ENCODE measurements around the gene ANKRD44. TPM values are rescaled to one million over a fixed set of nuclear protein-coding genes. Genes with fewer than 3 reads are reported as not detected.

Gene ANKRD44
- polyA plus RNA-seq, 1 experiment = 14.7 TPM

DNA sequence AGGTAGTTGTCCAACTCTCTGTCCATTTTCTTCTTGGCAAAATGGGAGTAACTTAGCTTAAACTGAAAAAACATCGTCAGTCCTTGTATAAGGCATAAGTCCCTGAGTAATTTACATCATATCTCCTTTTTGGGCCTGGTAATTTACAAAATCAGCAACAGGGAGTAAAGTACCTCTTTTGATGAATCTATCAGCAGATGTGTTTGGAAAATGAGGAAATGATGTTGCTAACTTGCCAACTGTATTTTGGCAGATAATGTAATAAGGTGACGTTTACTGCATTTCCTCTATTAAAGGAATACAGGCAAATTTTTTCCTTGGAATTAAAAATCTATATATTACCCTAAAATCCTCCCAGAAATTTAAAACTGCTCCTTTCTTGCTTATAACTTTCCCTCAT is 29.2 kb downstream of the ANKRD44 start:
- Histone ChIP-seq H3K4me3 (ENCODE audit: low read depth, low read length) (no peak overlapping the region), H3K9me3 (ENCODE audit: control insufficient read depth, insufficient read depth, low read length) (no peaks in the 10 kb centered on the region), H3K27ac (ENCODE audit: low read depth, low read length) (no peak overlapping the region), H3K27me3 (ENCODE audit: control insufficient read depth, insufficient read depth, low read length) (no peaks in the 10 kb centered on the region)
- no peak for DNase-seq (ENCODE audit: low read depth, low spot score)
- POLR2A ChIA-PET = no interaction called here
- TF ChIP-seq, protein P1, sequence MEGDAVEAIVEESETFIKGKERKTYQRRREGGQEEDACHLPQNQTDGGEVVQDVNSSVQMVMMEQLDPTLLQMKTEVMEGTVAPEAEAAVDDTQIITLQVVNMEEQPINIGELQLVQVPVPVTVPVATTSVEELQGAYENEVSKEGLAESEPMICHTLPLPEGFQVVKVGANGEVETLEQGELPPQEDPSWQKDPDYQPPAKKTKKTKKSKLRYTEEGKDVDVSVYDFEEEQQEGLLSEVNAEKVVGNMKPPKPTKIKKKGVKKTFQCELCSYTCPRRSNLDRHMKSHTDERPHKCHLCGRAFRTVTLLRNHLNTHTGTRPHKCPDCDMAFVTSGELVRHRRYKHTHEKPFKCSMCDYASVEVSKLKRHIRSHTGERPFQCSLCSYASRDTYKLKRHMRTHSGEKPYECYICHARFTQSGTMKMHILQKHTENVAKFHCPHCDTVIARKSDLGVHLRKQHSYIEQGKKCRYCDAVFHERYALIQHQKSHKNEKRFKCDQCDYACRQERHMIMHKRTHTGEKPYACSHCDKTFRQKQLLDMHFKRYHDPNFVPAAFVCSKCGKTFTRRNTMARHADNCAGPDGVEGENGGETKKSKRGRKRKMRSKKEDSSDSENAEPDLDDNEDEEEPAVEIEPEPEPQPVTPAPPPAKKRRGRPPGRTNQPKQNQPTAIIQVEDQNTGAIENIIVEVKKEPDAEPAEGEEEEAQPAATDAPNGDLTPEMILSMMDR (IDR thresholded peaks at IDR 0.05; ENCODE audit: low read depth, low read length) = no peak
- CTCF ChIA-PET = no interaction called here

DNA sequence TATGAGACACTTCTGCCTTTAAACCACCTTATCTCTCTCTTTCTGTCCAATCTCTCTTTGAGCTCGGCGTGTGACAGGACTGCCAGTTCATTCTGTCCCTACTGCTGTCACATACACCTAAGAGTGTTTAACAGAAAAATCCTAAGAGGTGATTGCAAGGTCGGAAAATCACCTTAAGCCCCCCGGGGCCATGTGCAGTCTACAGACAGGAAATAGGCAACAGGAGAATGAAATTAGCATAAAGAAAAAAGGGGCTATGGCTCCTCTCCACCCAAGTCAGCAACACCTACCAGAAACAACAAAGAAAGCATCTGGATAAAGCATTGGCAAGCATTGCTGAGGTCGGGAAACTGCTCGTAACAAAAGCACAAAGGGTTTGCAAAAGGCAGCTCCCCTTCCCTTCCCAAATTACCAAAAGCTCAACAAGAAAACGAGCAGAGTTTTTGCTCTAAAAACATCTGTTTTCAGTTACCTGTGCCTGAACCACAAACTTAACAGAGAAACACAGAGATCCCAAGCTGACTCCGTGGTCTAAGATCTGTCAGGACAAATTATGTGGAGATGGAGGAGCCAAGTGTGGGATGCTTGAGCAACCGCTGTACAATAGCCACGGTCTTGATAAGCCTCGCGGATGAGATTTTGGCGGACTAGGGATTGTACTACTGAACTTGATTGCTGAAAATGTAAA is 30.4 kb downstream of the ANKRD44 start:
- Histone ChIP-seq H3K9me3 (ENCODE audit: control insufficient read depth, insufficient read depth, low read length) (no peaks in the 10 kb centered on the region), H3K27ac (ENCODE audit: low read depth, low read length) (no peak overlapping the region), H3K27me3 (ENCODE audit: control insufficient read depth, insufficient read depth, low read length) (no peaks in the 10 kb centered on the region), H3K4me3 (ENCODE audit: low read depth, low read length) (no peak overlapping the region)
- no peak for DNase-seq (ENCODE audit: low read depth, low spot score)
- CTCF ChIA-PET = interaction anchor here (0.6 kb wide), 2 partner anchors 27 to 147 kb away, joined by 4 to 7 read pairs; no protein-coding TSS in a partner anchor
- POLR2A ChIA-PET = no interaction called here
- TF ChIP-seq, protein P1 (IDR thresholded peaks at IDR 0.05; ENCODE audit: low read depth, low read length) = no peak

DNA sequence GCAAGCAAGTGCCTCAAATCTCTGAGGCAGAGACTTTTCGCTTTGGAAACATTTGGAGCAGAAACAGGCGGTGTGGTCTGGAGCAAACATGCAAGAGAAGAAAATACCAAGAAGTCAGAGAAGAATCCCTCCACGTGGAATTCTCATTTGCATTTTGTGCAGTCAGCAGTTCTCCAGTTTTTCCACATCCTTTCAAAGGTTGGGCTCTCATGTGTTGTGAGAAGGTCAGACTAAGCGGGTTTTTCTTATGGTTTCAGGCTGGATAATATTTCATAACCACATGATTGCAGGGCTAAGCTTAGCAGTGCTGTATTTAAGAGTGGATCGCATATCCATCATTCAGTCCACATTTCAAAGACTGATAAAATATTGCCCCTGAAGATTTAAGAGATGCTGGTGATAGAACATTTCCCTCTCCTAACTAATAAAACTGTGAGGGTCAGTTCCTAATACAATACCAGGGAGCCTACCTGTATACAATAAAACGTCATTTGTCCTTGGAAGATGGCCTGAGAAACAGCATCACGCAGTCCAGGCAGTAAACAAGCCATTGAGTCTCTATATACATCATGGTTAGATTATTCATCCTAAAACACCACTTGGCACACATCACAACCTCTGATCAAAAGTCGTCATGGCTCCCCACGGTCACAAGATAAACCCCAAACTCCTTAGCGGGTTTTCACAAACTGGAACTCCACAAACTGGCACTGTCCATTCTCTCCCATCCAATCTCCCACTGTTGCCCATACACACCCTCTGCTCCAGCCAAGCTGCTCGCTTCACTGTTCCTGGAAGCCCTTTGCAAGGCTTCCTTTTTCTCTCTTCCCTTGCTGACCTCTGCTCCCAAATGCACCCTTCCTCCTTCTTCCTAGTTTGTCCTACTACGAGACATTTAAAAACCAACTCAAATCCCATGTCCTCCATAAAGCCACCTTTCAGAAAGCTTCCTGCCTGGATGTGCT is 31.5 kb downstream of the ANKRD44 start:
- no peaks in the 10 kb centered on the region for H3K27me3 ChIP-seq (ENCODE audit: control insufficient read depth, insufficient read depth, low read length)
- CTCF ChIA-PET = no interaction called here
- H3K9me3 ChIP-seq (ENCODE audit: control insufficient read depth, insufficient read depth, low read length) = no peaks in the 10 kb centered on the region
- no peak overlapping the region for H3K27ac ChIP-seq (ENCODE audit: low read depth, low read length)
- POLR2A ChIA-PET = no interaction called here
- TF ChIP-seq, protein P1 (IDR thresholded peaks at IDR 0.05; ENCODE audit: low read depth, low read length) = no peak
- DNase-seq (ENCODE audit: low read depth, low spot score) = no peak
- no peak overlapping the region for H3K4me3 ChIP-seq (ENCODE audit: low read depth, low read length)

DNA sequence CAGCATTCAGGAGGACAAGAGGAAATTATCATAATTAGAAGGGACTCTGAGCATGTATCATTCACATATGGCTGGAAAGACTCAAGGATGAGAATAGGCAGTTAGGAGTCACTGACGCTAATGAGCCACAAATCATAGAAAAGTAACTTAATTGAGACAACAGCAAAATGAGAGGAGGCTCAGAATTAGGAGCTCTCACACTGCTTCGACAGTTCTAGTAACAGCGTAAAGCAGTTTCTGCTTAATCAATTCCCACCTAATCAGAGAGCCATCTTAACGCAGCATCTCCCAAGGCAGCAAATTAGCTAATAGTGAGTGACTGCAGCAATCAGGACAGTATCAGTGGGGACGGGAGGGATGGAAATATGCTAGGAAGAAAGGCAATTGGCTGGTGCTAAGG is 32.8 kb downstream of the ANKRD44 start:
- CTCF ChIA-PET = interaction anchor here (1.1 to 1.4 kb wide), 2 partner anchors 10 to 165 kb away, joined by 3 to 4 read pairs; no protein-coding TSS in a partner anchor
- H3K27ac ChIP-seq (ENCODE audit: low read depth, low read length) = no peak overlapping the region
- POLR2A ChIA-PET = no interaction called here
- no peak overlapping the region for H3K4me3 ChIP-seq (ENCODE audit: low read depth, low read length)
- no peaks in the 10 kb centered on the region for H3K9me3 ChIP-seq (ENCODE audit: control insufficient read depth, insufficient read depth, low read length)
- no peak for DNase-seq (ENCODE audit: low read depth, low spot score)
- TF ChIP-seq, protein P1 (IDR thresholded peaks at IDR 0.05; ENCODE audit: low read depth, low read length) = no peak
- H3K27me3 ChIP-seq (ENCODE audit: control insufficient read depth, insufficient read depth, low read length) = no peaks in the 10 kb centered on the region

DNA sequence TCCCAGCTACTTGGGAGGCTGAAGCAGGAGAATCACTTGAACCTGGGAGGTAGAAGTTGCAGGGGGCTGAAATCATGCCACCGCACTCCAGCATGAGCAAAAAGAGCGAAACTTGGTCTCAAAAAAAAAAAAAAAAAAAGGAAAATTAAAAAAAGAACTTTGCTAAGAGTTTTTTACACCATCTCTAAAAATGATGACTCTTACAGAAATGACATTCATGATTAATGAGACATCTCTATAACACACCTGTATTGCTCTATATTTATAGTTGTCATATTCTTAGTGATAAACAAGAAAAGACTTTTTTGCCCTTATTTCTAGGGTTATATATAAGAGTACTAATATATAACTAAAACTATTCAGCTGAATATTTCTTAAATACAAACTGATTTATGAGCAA is 34.4 kb downstream of the ANKRD44 start:
- POLR2A ChIA-PET = no interaction called here
- CTCF ChIA-PET = no interaction called here

More for the DNA sequence above, 34.4 kb downstream of the ANKRD44 start:
- no peak for DNase-seq (ENCODE audit: low read depth, low spot score)
- H3K9me3 ChIP-seq (ENCODE audit: control insufficient read depth, insufficient read depth, low read length) = no peaks in the 10 kb centered on the region
- H3K27me3 ChIP-seq (ENCODE audit: control insufficient read depth, insufficient read depth, low read length) = no peaks in the 10 kb centered on the region
- no peak overlapping the region for H3K4me3 ChIP-seq (ENCODE audit: low read depth, low read length)
- no peak overlapping the region for H3K27ac ChIP-seq (ENCODE audit: low read depth, low read length)
- TF ChIP-seq, protein P1 (IDR thresholded peaks at IDR 0.05; ENCODE audit: low read depth, low read length) = no peak

Data from AG04450 (cell line).